Measurements from ENCODE around the gene MOGAT2. TPM values are rescaled to one million over a fixed set of nuclear protein-coding genes. Genes with fewer than 3 reads are reported as not detected.
A peak's percentile ranks its signal among the peaks of the same experiment; 100 is the strongest.

Gene MOGAT2
- total and polyA plus RNA-seq, 2 of the 13 experiments (the other 11 are each of a cell fraction or from before 2014, with no cell fraction given), result 27.2 to 27.8 TPM

GRCh38 chr11:75734491-75735180 is 17.0 kb downstream of the MOGAT2 start (continued):
- no peak for TF ChIP-seq SNAPC4 (CRISPR knock-in tag; IDR thresholded peaks at IDR 0.05)
- TF ChIP-seq SUZ12 (IDR thresholded peaks at IDR 0.05; ENCODE audit: low read depth, low read length), result no peak
- no peak for TF ChIP-seq DNMT3B (CRISPR knock-in tag; conservative IDR thresholded peaks at IDR 0.05)
- no peak for TF ChIP-seq SIX1 (CRISPR knock-in tag; IDR thresholded peaks at IDR 0.05; ENCODE audit: borderline replicate concordance)
- no peak for TF ChIP-seq ISX (CRISPR knock-in tag; conservative IDR thresholded peaks at IDR 0.05)
- no peak for TF ChIP-seq NFE2L1 (CRISPR knock-in tag; IDR thresholded peaks at IDR 0.05; ENCODE audit: borderline replicate concordance)
- no peak for TF ChIP-seq JARID2 (CRISPR knock-in tag; IDR thresholded peaks at IDR 0.05; ENCODE audit: insufficient replicate concordance)
- no peak for TF ChIP-seq ZHX1 (CRISPR knock-in tag; IDR thresholded peaks at IDR 0.05; ENCODE audit: low read depth)
- no peak for TF ChIP-seq NFIC (IDR thresholded peaks at IDR 0.05; ENCODE audit: low read length)
- TF ChIP-seq ZNF543 (CRISPR knock-in tag; IDR thresholded peaks at IDR 0.05), result no peak
- no peak for TF ChIP-seq ZSCAN20 (CRISPR knock-in tag; IDR thresholded peaks at IDR 0.05; ENCODE audit: borderline replicate concordance)
- TF ChIP-seq HNF4G (IDR thresholded peaks at IDR 0.05; ENCODE audit: borderline replicate concordance, low read depth, low read length), result no peak
- 0 out of 2 replicates have a peak, but pooled peaks have one; percentile 27 for TF ChIP-seq HNF4G (CRISPR knock-in tag; IDR thresholded peaks at IDR 0.05; ENCODE audit: borderline replicate concordance, low read depth)
- TF ChIP-seq NRL (CRISPR knock-in tag; IDR thresholded peaks at IDR 0.05; ENCODE audit: borderline replicate concordance), result peak; percentile 75
- no peak for TF ChIP-seq ZNF30 (CRISPR knock-in tag; IDR thresholded peaks at IDR 0.05)
- TF ChIP-seq BHLHE40 (IDR thresholded peaks at IDR 0.05; ENCODE audit: low read length), result no peak
- TF ChIP-seq ZNF746 (CRISPR knock-in tag; IDR thresholded peaks at IDR 0.05), result no peak; the same call in 1 of the 2 replicates
- TF ChIP-seq ZSCAN31 (CRISPR knock-in tag; IDR thresholded peaks at IDR 0.05; ENCODE audit: low read depth), result no peak
- no peak for TF ChIP-seq SMAD1 (CRISPR knock-in tag; IDR thresholded peaks at IDR 0.05; ENCODE audit: borderline replicate concordance, low read depth)
- TF ChIP-seq ZNF816 (CRISPR knock-in tag; IDR thresholded peaks at IDR 0.05; ENCODE audit: borderline replicate concordance), result no peak
- TF ChIP-seq ZBTB1 (CRISPR knock-in tag; IDR thresholded peaks at IDR 0.05; ENCODE audit: borderline replicate concordance), result no peak
- TF ChIP-seq ZNF329 (CRISPR knock-in tag; IDR thresholded peaks at IDR 0.05; ENCODE audit: low read depth), result 0 out of 2 replicates have a peak, but pooled peaks have one; percentile 44
